Adipose tissue (tissue), 3 donors: Measurements from ENCODE around the gene ZDHHC14. TPM values are rescaled to one million over a fixed set of nuclear protein-coding genes. Genes with fewer than 3 reads are reported as not detected.

Experiments
- H3K27ac ChIP-seq: one replicate; pipeline ENCODE4 v1.5.1; 2013; ENCODE audit warnings: low read depth, low read length
- WGBS, 3 donors: extraction: QIAGEN DNeasy Blood & Tissue Kit; methylation state at CpG; one replicate each; pipeline ENCODE4 v1.1.7; 2013; 5-methylcytosine and 5-hydroxymethylcytosine counted together
- polyA plus RNA-seq, 3 donors: library from polyadenylated mRNA; stranded (reverse); fragments of 200-250 nt; gene quantifications; one replicate each; pipeline ENCODE4 v1.2.3, GENCODE V29; 2013
- donor health status: healthy with polysubstance abuse.
- donor health status: Bipolar disorder and iron deficiency.
- donor health status: healthy.

Gene ZDHHC14
- polyA plus RNA-seq, 3 donors, result 3.0 to 6.0 (median 5.1) TPM

- no peak overlapping the region for H3K27ac ChIP-seq
- 90 to 92% (median 91%) methylated on average over 17 of the region's 17 CpGs for WGBS, 3 donors
Observed at GRCh38 chr6:157471895-157472686, 91.1 kb downstream of the ZDHHC14 start.

GRCh38 chr6:157476797-157477196 is 95.8 kb downstream of the ZDHHC14 start:
- no peak overlapping the region for H3K27ac ChIP-seq
- WGBS, 3 donors, result 97 to 98% (median 97%) methylated on average over 3 of the region's 3 CpGs

- 69 to 99% (median 97%) methylated on average over 2 of the region's 2 CpGs for WGBS, 3 donors
- no peak overlapping the region for H3K27ac ChIP-seq
Observed at GRCh38 chr6:157478926-157479325, 97.9 kb downstream of the ZDHHC14 start.

- WGBS, 3 donors, result 56 to 83% (median 79%) methylated on average over 7 of the region's 7 CpGs
- no peak overlapping the region for H3K27ac ChIP-seq
Observed at GRCh38 chr6:157479464-157480303, 98.7 kb downstream of the ZDHHC14 start.

GRCh38 chr6:157481189-157481864 is 100.3 kb downstream of the ZDHHC14 start:
- 82 to 86% (median 83%) methylated on average over 9 of the region's 9 CpGs for WGBS, 3 donors

GRCh38 chr6:157481865-157482249 is 100.9 kb downstream of the ZDHHC14 start:
- H3K27ac ChIP-seq, result no peak overlapping the region
- 63 to 89% (median 79%) methylated on average over 4 of the region's 4 CpGs for WGBS, 3 donors

More at GRCh38 chr6:157481189-157481864, 100.3 kb downstream of the ZDHHC14 start:
- H3K27ac ChIP-seq, result no peak overlapping the region

GRCh38 chr6:157483770-157484169 is 102.8 kb downstream of the ZDHHC14 start:
- H3K27ac ChIP-seq, result no peak overlapping the region
- 93 to 96% (median 96%) methylated on average over 3 of the region's 3 CpGs for WGBS, 3 donors

GRCh38 chr6:157484181-157484580 is 103.2 kb downstream of the ZDHHC14 start:
- H3K27ac ChIP-seq, result no peak overlapping the region
- WGBS, 3 donors, result 88 to 95% (median 94%) methylated on average over 10 of the region's 10 CpGs

- 35 to 66% (median 41%) methylated on average over 5 of the region's 5 CpGs for WGBS, 3 donors
Observed at GRCh38 chr6:157486572-157486971, 105.6 kb downstream of the ZDHHC14 start.

GRCh38 chr6:157487110-157487773 is 106.3 kb downstream of the ZDHHC14 start:
- 87 to 93% (median 89%) methylated on average over 8 of the region's 8 CpGs for WGBS, 3 donors
- no peak overlapping the region for H3K27ac ChIP-seq

More at GRCh38 chr6:157486572-157486971, 105.6 kb downstream of the ZDHHC14 start:
- H3K27ac ChIP-seq, result no peak overlapping the region

GRCh38 chr6:157488058-157488457 is 107.1 kb downstream of the ZDHHC14 start:
- WGBS, 3 donors, result 70 to 76% (median 75%) methylated on average over 10 of the region's 10 CpGs
- no peak overlapping the region for H3K27ac ChIP-seq

GRCh38 chr6:157488716-157489118 is 107.7 kb downstream of the ZDHHC14 start:
- 72 to 86% (median 83%) methylated on average over 12 of the region's 12 CpGs for WGBS, 3 donors
- H3K27ac ChIP-seq, result no peak overlapping the region

- 92 to 96% (median 95%) methylated on average over 16 of the region's 16 CpGs for WGBS, 3 donors
- H3K27ac ChIP-seq, result no peak overlapping the region
Observed at GRCh38 chr6:157490611-157491269, 109.8 kb downstream of the ZDHHC14 start.

- WGBS, 3 donors, result 86 to 92% (median 92%) methylated on average over 20 of the region's 20 CpGs
- no peak overlapping the region for H3K27ac ChIP-seq
Observed at GRCh38 chr6:157491571-157492232, 110.7 kb downstream of the ZDHHC14 start.

- no peak overlapping the region for H3K27ac ChIP-seq
- WGBS, 3 donors, result 88 to 96% (median 89%) methylated on average over 11 to 12 of the region's 12 CpGs
Observed at GRCh38 chr6:157492249-157492648, 111.3 kb downstream of the ZDHHC14 start.

- no peak overlapping the region for H3K27ac ChIP-seq
- 96 to 100% (median 96%) methylated on average over 3 of the region's 3 CpGs for WGBS, 3 donors
Observed at GRCh38 chr6:157492741-157493140, 111.8 kb downstream of the ZDHHC14 start.

GRCh38 chr6:157493173-157493572 is 112.2 kb downstream of the ZDHHC14 start:
- 93 to 97% (median 96%) methylated on average over 11 of the region's 11 CpGs for WGBS, 3 donors
- H3K27ac ChIP-seq, result no peak overlapping the region
